CD8-positive, alpha-beta memory T cell (primary cell): ENCODE measurements around the gene LRAT. TPM values are rescaled to one million over a fixed set of nuclear protein-coding genes. Genes with fewer than 3 reads are reported as not detected.
A peak's percentile ranks its signal among the peaks of the same experiment; 100 is the strongest.

Experiments
- CTCF ChIA-PET: fragments of 350-600 bp; sonication (Branson Sonifier 250); formaldehyde crosslinking; loops from one replicate; lab custom pipeline; 2021; ENCODE audit warnings: antibody characterized with exemption; lab: Charles Lee
- POLR2A ChIA-PET: fragments of 350-600 bp; sonication (Branson Sonifier 250); formaldehyde crosslinking; loops from one replicate; lab custom pipeline; 2021; ENCODE audit warnings: antibody characterized with exemption; lab: Charles Lee
- DNase-seq, 5 donors: peaks; one replicate each; pipeline versions ENCODE4 v3.0.0 to v3.0.0-alpha.2; 2020 to 2022; ENCODE audit warnings: mixed read lengths in 1 of 5
- H3K27ac ChIP-seq: one replicate; pipeline ENCODE4 v1.7.0; 2013; ENCODE audit warnings: low read depth, mild to moderate bottlenecking, low read length, moderate library complexity
- H3K27me3 ChIP-seq: 2 replicates; pipeline ENCODE4 v1.7.0; 2013; ENCODE audit warnings: low read length, mild to moderate bottlenecking; ENCODE audit not compliant: insufficient read depth, poor library complexity, severe bottlenecking
- H3K36me3 ChIP-seq: 2 replicates; pipeline ENCODE4 v1.7.0; 2013; ENCODE audit warnings: mild to moderate bottlenecking, low read length, moderate library complexity; ENCODE audit not compliant: insufficient read depth
- H3K4me1 ChIP-seq: 2 replicates; pipeline ENCODE4 v1.7.0; 2013; ENCODE audit warnings: mild to moderate bottlenecking, low read length, moderate library complexity; ENCODE audit not compliant: insufficient read depth
- H3K4me3 ChIP-seq: 2 replicates; pipeline ENCODE4 v1.7.0; 2013; ENCODE audit warnings: mild to moderate bottlenecking, low read length
- H3K9me3 ChIP-seq: 2 replicates; pipeline ENCODE4 v1.7.0; 2013; ENCODE audit warnings: mild to moderate bottlenecking, low read length
- H3K27ac Mint-ChIP-seq, 8 donors: one replicate each; pipeline ENCODE4 v1.8.0; 2020 to 2021; ENCODE audit warnings: mixed read lengths in 8 of 8, mild to moderate bottlenecking in 6 of 8, inconsistent platforms in 3 of 8, moderate library complexity in 3 of 8
- H3K27me3 Mint-ChIP-seq, 2 donors: one replicate each; pipeline ENCODE4 v1.8.0; 2020 to 2021; ENCODE audit warnings: mixed read lengths in 2 of 2, mild to moderate bottlenecking in 1 of 2, moderate library complexity in 1 of 2
- H3K36me3 Mint-ChIP-seq, 3 donors: one replicate each; pipeline ENCODE4 v1.8.0; 2020 to 2021; ENCODE audit warnings: mixed read lengths in 3 of 3, inconsistent platforms in 1 of 3, mild to moderate bottlenecking in 1 of 3
- H3K4me1 Mint-ChIP-seq, 3 donors: one replicate each; pipeline ENCODE4 v1.8.0; 2020 to 2021; ENCODE audit warnings: mixed read lengths in 3 of 3, inconsistent platforms in 1 of 3, mild to moderate bottlenecking in 1 of 3
- H3K4me3 Mint-ChIP-seq, 7 donors: one replicate each; pipeline ENCODE4 v1.8.0; 2020 to 2021; ENCODE audit warnings: mixed read lengths in 7 of 7, mild to moderate bottlenecking in 6 of 7, moderate library complexity in 4 of 7, inconsistent platforms in 2 of 7
- H3K9me3 Mint-ChIP-seq, 5 donors: one replicate each; pipeline ENCODE4 v1.8.0; 2020 to 2022; ENCODE audit warnings: mixed read lengths in 5 of 5, mild to moderate bottlenecking in 3 of 5, moderate library complexity in 2 of 5, inconsistent platforms in 1 of 5
- polyA plus RNA-seq: library from polyadenylated mRNA; unstranded; fragments of 300-500 nt; fragmentation: Illumina TruSeq; gene quantifications from one replicate; pipeline ENCODE4 v1.2.3, GENCODE V29; 2021
- total RNA-seq, 2 experiments: library from RNA; stranded (reverse); gene quantifications; one replicate each; pipeline ENCODE4 v1.2.3, GENCODE V29; 2021

The LRAT gene
- total and polyA plus RNA-seq, 3 experiments from 2014 or later: not detected

GRCh38 chr4:154781126-154781982 is 37.6 kb downstream of the LRAT start, which contains the start of gene RBM46:
TSS of gene RBM46 (plus strand) at chr4:154781272. CDS start at chr4:154796753, 15,481 bp downstream.
- H3K9me3 Mint-ChIP-seq: peaks cover 2 to 5% (median 3%) of the 10 kb centered on the region in 5 donors
- CTCF ChIA-PET: no interaction called here
- H3K4me1 Mint-ChIP-seq: no peaks in the 10 kb centered on the region
- no peak within 1 kb of the TSS for H3K4me3 ChIP-seq
- H3K27me3 Mint-ChIP-seq: peaks cover 1 to 16% of the 10 kb centered on the region in 2 donors
- H3K4me3 Mint-ChIP-seq: no peak within 1 kb of the TSS
- peak in 1 of 5 donors; percentile 45 for DNase-seq
- H3K27ac ChIP-seq: no peak within 1 kb of the TSS
- no peaks in the 10 kb centered on the region for H3K9me3 ChIP-seq
- H3K27ac Mint-ChIP-seq: no peak within 1 kb of the TSS
- H3K36me3 Mint-ChIP-seq: no peaks in the 10 kb centered on the region
- no peaks in the 10 kb centered on the region for H3K27me3 ChIP-seq
- no peaks in the 10 kb centered on the region for H3K36me3 ChIP-seq
- no peaks in the 10 kb centered on the region for H3K4me1 ChIP-seq
- POLR2A ChIA-PET: no interaction called here

DNA sequence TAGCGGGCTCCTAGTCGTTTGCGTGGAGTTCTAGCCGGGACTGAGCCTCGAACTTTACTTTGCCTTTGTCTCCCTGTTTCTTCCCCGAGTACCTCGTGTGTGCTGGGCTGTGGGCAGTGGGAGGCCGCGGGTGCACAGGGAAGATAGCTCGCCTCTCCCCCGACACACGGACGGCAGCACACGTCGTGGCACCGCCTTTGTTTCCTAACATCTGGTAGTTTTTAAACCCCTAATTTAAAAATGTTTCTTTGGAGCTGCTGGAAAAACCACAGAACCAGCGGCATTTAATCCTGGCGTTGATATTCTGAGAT is 38.1 kb downstream of the LRAT start:
- no peak overlapping the region for H3K4me3 ChIP-seq
- CTCF ChIA-PET: no interaction called here
- Mint-ChIP-seq H3K4me3 (no peak overlapping the region), H3K36me3 (no peaks in the 10 kb centered on the region), H3K27ac (no peak overlapping the region), H3K27me3 (peaks cover 1 to 16% of the 10 kb centered on the region in 2 donors), H3K4me1 (no peaks in the 10 kb centered on the region), H3K9me3 (peaks cover 0 to 5% (median 3%) of the 10 kb centered on the region in 5 donors)
- H3K27ac ChIP-seq: no peak overlapping the region
- POLR2A ChIA-PET: no interaction called here
- H3K36me3 ChIP-seq: no peaks in the 10 kb centered on the region
- no peaks in the 10 kb centered on the region for H3K4me1 ChIP-seq
- H3K27me3 ChIP-seq: no peaks in the 10 kb centered on the region
- H3K9me3 ChIP-seq: no peaks in the 10 kb centered on the region
- no peak for DNase-seq

Other genes starting within 250 kb of the LRAT start
- 100 to 1,000 TPM; 136 to 139 TPM for gene PLRG1, start 193.6 kb upstream of the LRAT start, total RNA-seq
- gene PLRG1, start 193.6 kb upstream of the LRAT start, polyA plus RNA-seq: 79.6 TPM
- gene FGB, start 181.0 kb upstream of the LRAT start, total RNA-seq: not detected
- not detected for gene FGB, start 181.0 kb upstream of the LRAT start, polyA plus RNA-seq
- not detected for gene FGA, start 153.3 kb upstream of the LRAT start, total RNA-seq
- gene FGA, start 153.3 kb upstream of the LRAT start, polyA plus RNA-seq: not detected
- not detected for gene FGG, start 131.3 kb upstream of the LRAT start, total RNA-seq
- gene FGG, start 131.3 kb upstream of the LRAT start, polyA plus RNA-seq: not detected
- gene RBM46, start 37.3 kb downstream of the LRAT start, total RNA-seq: not detected
- not detected for gene RBM46, start 37.3 kb downstream of the LRAT start, polyA plus RNA-seq